Right ventricle myocardium superior (tissue), 1 donor: ENCODE measurements around the gene SEH1L. TPM values are rescaled to one million over a fixed set of nuclear protein-coding genes. Genes with fewer than 3 reads are reported as not detected.
"Not testable (repeated sequence)": the region's sequence is repeated elsewhere in the genome, so short reads cannot be mapped to it uniquely, and the experiment has no call there.

Experiments
- ATAC-seq: fragments of 200-7000 bp; cut with Tn5 transposase; one replicate; pipeline ENCODE4 v1.9.1; 2020; ENCODE audit warnings: mild to moderate bottlenecking; ENCODE audit not compliant: poor library complexity
- DNase-seq: peaks from one replicate; pipeline ENCODE4 v3.0.0-alpha.2; 2020
- intact Hi-C: fragments of 100-400 bp; cut with DNase I; formaldehyde crosslinking; loops from one replicate; pipeline ENCODE4 v1.11.2; 2022
- total RNA-seq: library from RNA; stranded (reverse); fragmentation: NEBNext Ultra II Directional; extraction: Animal tissue kit (Norgen Biotek cat#: 25700); gene quantifications from one replicate; pipeline ENCODE4 v1.2.1, GENCODE V29; 2021
- donor health status: DM: no; HTN: yes; CAD: no; lungs with severe emphysema.

The SEH1L gene
- total RNA-seq, 1 donor from 2014 or later: 17.3 TPM

DNA sequence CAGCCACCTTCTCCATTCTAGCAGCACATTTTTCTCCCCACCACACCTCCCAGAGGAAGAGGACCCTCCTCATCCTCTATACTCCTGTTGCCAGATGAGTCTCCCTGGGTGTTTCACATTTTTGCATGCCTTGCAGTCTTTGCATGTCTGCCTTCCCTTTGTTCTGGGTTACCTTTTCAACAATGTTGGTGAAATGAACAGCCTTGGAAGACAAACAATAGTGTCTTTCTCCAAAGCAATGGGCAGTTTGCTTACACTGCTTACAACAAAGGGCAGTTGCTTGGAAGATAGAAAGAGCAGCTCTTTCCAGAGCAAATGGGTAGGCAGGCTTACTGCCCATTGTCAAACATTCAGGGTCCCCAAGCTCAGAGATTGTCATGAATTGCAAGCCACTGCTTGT lies 14.5 kb upstream of the SEH1L start:
- intact Hi-C loops: loop anchor here (5.0 to 10.0 kb wide), 2 partner anchors 206 to 539 kb away; no protein-coding TSS in a partner anchor
- no peak for DNase-seq
- no peak for ATAC-seq

DNA sequence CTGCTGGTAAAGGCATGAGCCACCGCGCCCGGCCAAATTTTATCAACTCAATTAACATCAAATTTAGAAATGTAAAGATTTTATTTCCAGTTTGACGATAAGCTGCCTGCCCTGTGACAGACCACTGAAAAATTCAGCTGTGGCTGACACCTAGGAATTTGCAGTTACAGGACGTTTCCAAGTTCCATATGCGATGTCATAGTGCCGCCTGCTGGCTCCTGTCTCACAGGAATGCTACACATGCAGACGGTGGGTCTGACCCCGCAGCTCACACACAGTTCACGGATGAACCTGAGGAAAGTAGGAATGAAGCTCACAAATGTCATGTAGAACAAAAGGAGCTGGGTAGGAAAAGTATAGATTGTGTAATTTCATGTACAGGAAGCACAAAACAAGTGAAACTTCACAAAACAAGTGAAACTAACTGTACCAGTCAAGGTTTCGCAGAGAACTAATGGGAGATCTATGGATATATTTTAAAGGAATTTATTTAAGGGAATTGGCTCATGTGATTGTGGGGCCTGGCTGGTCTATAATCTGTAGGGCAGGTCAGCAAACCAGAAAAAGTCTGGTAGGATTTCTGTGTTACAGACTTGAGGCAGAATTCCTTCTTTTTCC lies 13.2 kb upstream of the SEH1L start:
- peak; percentile 90 for DNase-seq
- ATAC-seq: peak; percentile 96
- intact Hi-C loops: loop anchor here (5.0 to 10.0 kb wide), 2 partner anchors 207 to 540 kb away; no protein-coding TSS in a partner anchor

DNA sequence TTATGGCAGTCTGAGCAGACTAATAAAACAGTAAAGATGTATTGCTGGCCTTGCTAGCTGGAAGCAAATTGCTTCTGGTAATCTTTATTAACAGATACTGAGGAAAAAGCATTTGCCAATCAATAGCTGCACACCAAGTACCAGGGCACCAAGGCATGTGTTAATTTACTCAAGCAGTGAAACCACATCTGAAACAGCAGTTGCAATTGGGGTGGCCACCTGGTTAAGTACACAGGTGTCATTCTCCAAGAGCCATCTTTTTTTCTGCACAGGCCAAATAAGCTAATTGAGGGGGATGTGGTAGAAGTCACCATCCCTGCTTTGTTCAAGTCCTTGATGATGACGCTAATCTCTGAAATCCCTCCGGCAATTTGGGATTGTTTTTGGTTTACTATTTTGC lies 8.6 kb upstream of the SEH1L start:
- ATAC-seq (no peak), DNase-seq (no peak)
- intact Hi-C loops: loop anchor here (10.0 kb wide), 1 partner anchor 544 kb away; no protein-coding TSS in a partner anchor

- ATAC-seq: no peak
- intact Hi-C loops: no loop called here
- DNase-seq: no peak
Observed at GRCh38 chr18:12943215-12943614, 4.6 kb upstream of the SEH1L start.

GRCh38 chr18:12944709-12945108 lies 3.1 kb upstream of the SEH1L start:
- peak; percentile 59 for DNase-seq
- intact Hi-C loops: no loop called here
- no peak for ATAC-seq

DNA sequence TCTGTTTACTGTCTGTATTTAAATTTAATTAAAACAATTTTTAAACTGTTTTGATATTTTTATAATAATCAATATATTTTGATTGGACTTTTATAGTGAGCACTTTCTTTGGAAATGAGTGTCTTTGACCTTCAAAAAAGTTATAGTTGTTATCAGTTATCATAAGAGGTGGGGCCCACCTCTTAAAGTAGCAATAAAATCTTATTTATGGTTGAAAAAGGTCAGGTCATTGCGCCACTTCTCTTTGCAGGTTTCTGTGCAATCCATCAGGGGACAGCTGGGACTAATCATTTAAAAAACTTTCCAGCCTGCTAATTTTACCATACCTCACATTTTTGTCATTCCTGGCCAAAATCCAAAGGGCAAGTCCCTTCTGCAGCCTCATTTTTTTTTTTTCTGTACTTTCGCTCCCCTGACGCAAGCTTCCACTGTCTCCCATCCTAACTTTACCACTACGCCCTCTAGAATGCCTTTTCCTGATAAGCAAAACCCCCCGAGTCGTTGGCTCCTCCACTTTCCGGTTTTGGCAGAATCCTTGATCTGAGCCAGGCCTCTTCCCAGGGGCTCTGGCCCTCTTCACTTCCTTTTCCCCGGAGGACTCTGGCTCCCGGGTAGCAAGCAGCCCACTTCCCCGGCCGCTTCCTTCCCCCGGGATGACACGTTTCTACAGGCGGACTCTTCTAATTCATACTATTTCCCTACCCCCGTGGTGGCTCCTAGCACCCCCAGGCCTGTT lies 1.1 kb upstream of the SEH1L start:
- peak; percentile 1 for ATAC-seq
- peak; percentile 69 for DNase-seq
- intact Hi-C loops: loop anchor here (2.0 kb wide), 1 partner anchor 64 kb away; no protein-coding TSS in a partner anchor

DNA sequence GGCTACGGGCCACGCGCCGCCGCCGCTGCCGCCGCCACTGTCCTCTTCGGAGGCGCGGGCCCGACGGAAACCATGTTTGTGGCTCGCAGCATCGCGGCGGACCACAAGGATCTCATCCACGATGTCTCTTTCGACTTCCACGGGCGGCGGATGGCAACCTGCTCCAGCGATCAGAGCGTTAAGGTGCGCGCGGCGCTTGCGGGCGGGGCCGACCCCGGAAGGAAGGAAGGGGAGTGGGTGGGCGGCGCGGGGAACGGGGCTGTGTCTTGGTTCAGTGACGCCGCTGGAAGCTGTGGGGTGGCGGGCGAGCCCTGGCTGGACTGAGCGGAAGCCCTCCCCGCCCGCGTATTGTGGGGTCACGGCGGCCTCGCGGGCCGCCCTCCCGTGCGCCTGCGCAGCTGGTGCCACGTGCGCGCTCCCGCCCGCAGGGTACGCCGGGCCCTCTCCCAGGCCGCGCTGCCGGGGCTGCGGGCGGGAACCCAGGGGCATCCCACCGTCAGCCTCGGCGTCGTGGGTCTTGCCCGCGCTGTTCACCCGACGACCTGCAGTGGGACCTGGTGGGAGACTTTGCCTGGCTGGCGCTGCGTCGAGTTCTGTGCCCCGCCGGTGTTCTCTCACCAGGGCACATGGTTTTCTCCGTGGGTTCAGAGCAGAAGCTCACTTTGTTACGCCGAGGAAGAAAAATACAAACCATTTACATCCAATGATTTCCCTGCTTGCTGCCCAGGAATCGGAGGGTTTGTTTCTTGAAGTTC lies 416 bp downstream of the SEH1L start:
- DNase-seq: peak; percentile 97
- intact Hi-C loops: no loop called here
- ATAC-seq: peak; percentile 81

DNA sequence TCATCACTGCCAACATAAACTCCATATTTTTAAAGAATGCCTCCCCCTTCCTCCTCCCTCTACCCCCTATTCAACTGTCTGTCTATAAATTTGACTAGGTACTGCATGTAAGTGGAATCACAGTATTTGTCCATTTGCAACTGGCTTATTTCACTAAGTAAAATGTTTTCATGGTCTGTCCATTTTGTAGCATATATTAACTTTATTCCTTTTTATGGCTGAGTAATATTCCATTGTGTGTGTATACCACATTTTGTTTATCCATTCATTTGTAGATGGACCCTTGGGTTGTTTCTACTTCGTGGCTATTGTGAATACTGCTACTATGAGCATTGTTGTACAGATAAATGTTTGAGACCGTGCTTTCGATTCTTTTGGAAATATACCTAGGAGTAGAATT lies 10.7 kb downstream of the SEH1L start:
- DNase-seq: no peak

GRCh38 chr18:12960395-12960794 lies 12.6 kb downstream of the SEH1L start:
- no peak for ATAC-seq
- no peak for DNase-seq
- intact Hi-C loops: no loop called here

More for the DNA sequence above, 10.7 kb downstream of the SEH1L start:
- intact Hi-C loops: no loop called here
- no peak for ATAC-seq

- DNase-seq (no peak), ATAC-seq (no peak)
- intact Hi-C loops: no loop called here
Observed at GRCh38 chr18:12960853-12961397, 13.1 kb downstream of the SEH1L start.

DNA sequence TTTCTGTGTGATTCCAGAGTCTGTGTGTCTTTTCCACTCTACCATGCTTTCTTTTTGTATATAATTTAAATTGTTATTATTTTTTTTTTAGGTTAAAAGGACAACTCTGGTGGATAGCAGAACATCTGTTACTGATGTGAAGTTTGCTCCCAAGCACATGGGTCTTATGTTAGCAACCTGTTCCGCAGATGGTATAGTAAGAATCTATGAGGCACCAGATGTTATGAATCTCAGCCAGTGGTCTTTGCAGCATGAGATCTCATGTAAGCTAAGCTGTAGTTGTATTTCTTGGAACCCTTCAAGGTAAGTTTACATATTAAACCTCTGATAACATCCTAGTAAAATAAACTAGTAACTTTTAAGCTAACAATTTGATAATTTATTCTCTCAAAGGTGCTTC lies 15.3 kb downstream of the SEH1L start:
- ATAC-seq: no peak
- no peak for DNase-seq
- intact Hi-C loops: no loop called here

- no peak for ATAC-seq
- DNase-seq: no peak
- intact Hi-C loops: no loop called here
Observed at GRCh38 chr18:12968115-12968514, 20.3 kb downstream of the SEH1L start.

DNA sequence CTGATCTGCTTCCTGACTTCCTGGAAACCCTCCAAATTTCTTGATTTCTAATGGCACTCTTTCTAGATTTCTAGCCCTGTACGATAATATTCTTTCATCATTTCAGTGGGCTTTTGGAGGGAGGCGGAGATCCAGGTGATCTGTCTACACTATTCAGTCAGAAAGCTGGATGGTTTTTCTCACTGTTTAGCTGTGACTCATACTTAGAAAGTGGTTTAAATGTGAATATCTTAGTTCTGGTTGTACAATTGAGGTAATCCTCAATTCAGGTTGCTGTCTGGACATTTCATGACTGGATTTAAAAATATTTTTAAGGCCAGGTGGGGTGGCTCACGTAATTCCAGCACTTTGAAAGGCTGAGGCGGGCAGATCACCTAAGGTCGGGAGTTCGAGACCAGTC lies 20.8 kb downstream of the SEH1L start:
- intact Hi-C loops: no loop called here
- no peak for ATAC-seq

GRCh38 chr18:12973562-12974213 lies 25.9 kb downstream of the SEH1L start:
- intact Hi-C loops: no loop called here
- ATAC-seq (no peak), DNase-seq (no peak)

More for the DNA sequence above, 20.8 kb downstream of the SEH1L start:
- no peak for DNase-seq

DNA sequence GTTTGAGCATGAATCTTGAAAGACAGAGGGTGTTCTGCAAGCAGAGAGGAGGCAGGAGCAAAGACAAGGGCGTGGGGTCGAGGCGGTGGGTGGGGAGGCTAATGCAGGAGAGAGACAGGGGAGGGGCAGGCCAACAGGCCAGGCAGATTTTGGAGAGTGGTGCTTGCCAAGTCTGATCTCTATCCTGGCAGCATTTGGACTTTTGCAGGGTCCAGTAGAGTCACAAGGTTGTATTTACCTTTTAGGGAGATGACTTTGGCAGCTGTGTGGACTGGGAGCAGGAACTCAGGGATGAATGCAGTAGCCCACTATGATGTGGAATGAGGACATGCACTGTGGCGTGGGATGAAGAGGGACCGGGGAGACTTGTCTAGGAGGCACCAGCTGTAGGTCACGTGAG lies 27.7 kb downstream of the SEH1L start:
- intact Hi-C loops: no loop called here
- no peak for DNase-seq
- ATAC-seq: peak; percentile 15

DNA sequence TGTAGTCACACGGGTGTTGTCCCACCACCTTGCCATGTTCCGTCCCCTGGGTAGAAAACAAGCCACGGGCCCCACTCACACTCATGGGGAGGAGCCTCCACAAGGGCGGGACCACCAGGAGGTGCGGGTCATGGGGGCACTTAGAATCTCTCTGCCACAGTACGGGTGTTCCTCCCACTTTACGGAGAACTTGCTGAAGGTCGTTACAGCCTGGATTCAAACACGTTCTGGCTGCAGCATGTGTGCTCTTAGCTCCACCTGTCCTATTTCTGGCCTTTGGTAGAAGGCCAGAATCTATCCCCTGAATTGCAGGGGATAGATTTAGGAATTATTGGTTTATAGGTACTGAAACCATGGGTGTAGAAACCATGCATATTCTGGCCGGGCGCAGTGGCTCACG lies 28.5 kb downstream of the SEH1L start:
- DNase-seq (no peak), ATAC-seq (peak; percentile 20)
- intact Hi-C loops: no loop called here

- ATAC-seq, DNase-seq, intact Hi-C loops: not testable (repeated sequence)
Observed at GRCh38 chr18:12980065-12980464, 32.3 kb downstream of the SEH1L start.

GRCh38 chr18:12989397-12990122 lies 41.7 kb downstream of the SEH1L start:
- DNase-seq (no peak), ATAC-seq (no peak)
- intact Hi-C loops: no loop called here
